Measurements from ENCODE around the gene PER2.

Gene PER2

GRCh38 chr2:238284802-238285515 is 3.5 kb downstream of the PER2 start:
- no peak for DNase-seq (ENCODE audit: extremely low spot score)
- ChIA-PET CTCF (no interaction called here), POLR2A (no interaction called here)
- TF ChIP-seq L3MBTL2 (conservative IDR thresholded peaks at IDR 0.05) (no peak), SUZ12 (IDR thresholded peaks at IDR 0.05) (no peak), ARNT (IDR thresholded peaks at IDR 0.05) (no peak), LEF1 (IDR thresholded peaks at IDR 0.05; ENCODE audit: borderline replicate concordance) (no peak)

DNA sequence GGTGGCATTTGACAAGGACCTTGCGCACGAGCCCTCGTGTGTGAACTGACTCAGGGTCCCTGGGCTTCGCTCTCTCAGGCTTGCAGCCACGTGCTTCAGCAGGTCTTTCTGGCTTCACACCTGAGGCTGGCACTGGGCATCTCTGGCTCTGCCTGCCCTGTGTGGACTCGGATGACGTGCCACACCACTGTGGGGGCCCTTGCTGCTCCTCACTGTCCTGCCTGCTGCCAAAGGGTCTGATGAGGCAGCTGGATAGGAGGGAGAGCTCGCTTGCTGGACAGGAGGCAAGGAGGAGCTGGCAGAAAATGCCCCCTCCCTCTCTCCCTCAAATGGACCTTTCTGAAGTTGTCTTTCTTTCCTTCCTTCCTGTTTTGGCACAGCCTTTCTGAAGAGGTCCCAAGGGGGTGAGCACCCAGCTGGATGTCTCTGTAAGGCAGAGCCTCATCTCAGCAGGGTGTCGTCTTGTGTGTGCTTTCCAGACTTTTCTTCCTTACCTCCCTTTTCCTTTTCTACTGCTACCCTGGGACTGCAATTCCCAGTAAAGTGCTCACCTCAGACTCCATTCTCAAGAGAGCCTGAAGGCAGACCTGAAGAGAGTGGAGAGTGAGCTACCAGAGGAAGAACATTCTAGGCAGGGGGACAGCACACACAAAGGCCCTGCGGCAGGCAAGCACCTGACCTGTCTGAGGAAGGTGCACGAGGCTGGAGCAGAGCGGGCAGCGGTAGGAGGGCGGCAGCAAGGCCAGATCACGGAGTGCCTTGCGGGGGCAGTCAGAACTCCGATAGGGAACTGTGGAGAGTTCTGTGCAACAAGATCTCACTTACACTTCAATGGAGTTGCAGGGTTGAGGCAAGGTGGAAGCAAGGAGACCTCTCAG is 5.3 kb downstream of the PER2 start:
- POLR2A ChIA-PET: no interaction called here
- TF ChIP-seq ELF4 (IDR thresholded peaks at IDR 0.05) (no peak), SP1 (IDR thresholded peaks at IDR 0.05) (no peak), CTBP1 (IDR thresholded peaks at IDR 0.05; ENCODE audit: borderline replicate concordance) (no peak), BHLHE40 (IDR thresholded peaks at IDR 0.05; ENCODE audit: borderline replicate concordance) (no peak)
- TF ChIP-seq, protein P1, sequence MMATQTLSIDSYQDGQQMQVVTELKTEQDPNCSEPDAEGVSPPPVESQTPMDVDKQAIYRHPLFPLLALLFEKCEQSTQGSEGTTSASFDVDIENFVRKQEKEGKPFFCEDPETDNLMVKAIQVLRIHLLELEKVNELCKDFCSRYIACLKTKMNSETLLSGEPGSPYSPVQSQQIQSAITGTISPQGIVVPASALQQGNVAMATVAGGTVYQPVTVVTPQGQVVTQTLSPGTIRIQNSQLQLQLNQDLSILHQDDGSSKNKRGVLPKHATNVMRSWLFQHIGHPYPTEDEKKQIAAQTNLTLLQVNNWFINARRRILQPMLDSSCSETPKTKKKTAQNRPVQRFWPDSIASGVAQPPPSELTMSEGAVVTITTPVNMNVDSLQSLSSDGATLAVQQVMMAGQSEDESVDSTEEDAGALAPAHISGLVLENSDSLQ (IDR thresholded peaks at IDR 0.05): no peak
- CTCF ChIA-PET: no interaction called here
- DNase-seq (ENCODE audit: extremely low spot score): no peak

DNA sequence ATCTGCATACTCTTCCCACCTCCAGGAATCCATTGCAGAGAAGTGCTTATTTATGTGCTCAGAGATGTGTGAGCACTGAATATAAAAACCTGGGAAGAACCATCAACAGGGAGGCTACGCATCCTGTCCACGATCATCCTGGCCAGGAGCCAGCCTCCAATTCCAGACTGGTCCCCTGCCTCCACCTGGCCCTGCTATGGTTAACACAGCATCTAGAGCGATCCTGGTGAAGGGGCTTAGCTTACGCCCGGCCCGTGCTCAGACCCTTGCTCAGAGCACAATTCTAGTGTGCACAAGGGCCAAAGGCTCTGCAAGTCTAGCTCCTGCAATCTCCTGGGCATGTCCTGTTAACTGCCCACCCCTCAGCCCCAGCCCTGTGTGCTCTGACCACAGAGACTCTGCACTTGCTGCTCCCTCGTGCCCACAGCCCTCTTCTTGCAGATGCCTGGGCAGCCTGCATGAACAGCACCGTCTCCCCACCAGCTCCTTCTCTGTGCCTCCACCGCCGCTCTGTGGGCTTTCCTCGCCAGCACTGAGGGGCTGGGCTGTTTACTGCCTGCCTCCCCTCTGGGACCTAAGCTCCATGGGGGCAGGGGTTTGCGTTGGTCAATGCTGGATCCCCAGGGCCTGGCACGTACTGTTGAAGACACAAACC is 6.5 kb downstream of the PER2 start:
- CTCF ChIA-PET: no interaction called here
- POLR2A ChIA-PET: no interaction called here

DNA sequence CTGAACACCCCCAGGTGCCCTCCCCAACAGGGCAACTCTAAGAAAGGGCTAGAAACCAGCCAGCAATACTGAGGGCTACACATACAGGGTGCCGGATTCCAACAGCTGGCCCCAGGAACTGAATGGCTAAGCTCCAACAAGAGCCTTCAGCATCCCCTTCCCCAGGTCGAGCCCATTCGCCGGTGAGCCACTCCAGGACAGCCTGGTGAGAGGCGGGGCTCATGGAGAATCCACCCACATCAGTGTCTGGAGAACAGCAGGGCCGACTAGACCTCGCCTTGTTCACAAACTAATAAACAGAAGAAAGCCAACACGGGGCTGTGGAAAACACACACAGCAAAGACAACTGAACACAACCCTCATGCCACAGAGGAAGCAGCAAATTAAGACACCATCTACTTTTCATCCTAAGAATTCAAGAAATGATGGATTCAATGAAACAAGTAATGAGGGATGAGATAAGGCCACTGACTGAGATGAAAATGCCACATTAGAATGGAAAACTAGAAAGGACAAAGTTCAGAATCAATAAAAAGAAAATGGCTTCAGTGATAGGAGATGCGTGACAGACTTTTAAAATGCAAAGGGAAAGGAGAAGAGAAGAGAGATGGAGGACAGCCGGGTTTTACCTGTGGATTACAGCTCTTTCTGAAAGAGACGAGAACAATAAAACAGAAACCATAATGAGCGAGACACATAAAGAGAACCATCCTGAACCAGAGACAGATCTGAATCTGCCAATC is 8.2 kb downstream of the PER2 start:
- CTCF ChIA-PET: no interaction called here
- DNase-seq (ENCODE audit: extremely low spot score): no peak
- POLR2A ChIA-PET: no interaction called here
- TF ChIP-seq FOXM1 (IDR thresholded peaks at IDR 0.05; ENCODE audit: borderline replicate concordance) (no peak), SUZ12 (IDR thresholded peaks at IDR 0.05) (no peak), BHLHE40 (IDR thresholded peaks at IDR 0.05; ENCODE audit: borderline replicate concordance) (no peak), NFRKB (IDR thresholded peaks at IDR 0.05) (no peak), LEF1 (IDR thresholded peaks at IDR 0.05; ENCODE audit: borderline replicate concordance) (no peak), ZNF384 (IDR thresholded peaks at IDR 0.05) (no peak), ELF4 (IDR thresholded peaks at IDR 0.05) (no peak), CTBP1 (IDR thresholded peaks at IDR 0.05; ENCODE audit: borderline replicate concordance) (no peak)

More for the DNA sequence above, 6.5 kb downstream of the PER2 start:
- DNase-seq (ENCODE audit: extremely low spot score): no peak
- TF ChIP-seq LEF1 (IDR thresholded peaks at IDR 0.05; ENCODE audit: borderline replicate concordance): no peak
- TF ChIP-seq ELF4 (IDR thresholded peaks at IDR 0.05): no peak
- TF ChIP-seq TARDBP (IDR thresholded peaks at IDR 0.05): no peak
- no peak for TF ChIP-seq FOXK2 (IDR thresholded peaks at IDR 0.05)

GRCh38 chr2:238279324-238279682 is 9.1 kb downstream of the PER2 start:
- DNase-seq (ENCODE audit: extremely low spot score): no peak
- CTCF ChIA-PET: no interaction called here
- POLR2A ChIA-PET: no interaction called here
- TF ChIP-seq NFRKB (IDR thresholded peaks at IDR 0.05) (no peak), ELF4 (IDR thresholded peaks at IDR 0.05) (no peak), HDGF (IDR thresholded peaks at IDR 0.05; ENCODE audit: borderline replicate concordance) (no peak), ARNT (IDR thresholded peaks at IDR 0.05) (no peak), L3MBTL2 (conservative IDR thresholded peaks at IDR 0.05) (no peak), CTBP1 (IDR thresholded peaks at IDR 0.05; ENCODE audit: borderline replicate concordance) (no peak), BHLHE40 (IDR thresholded peaks at IDR 0.05; ENCODE audit: borderline replicate concordance) (no peak), TARDBP (IDR thresholded peaks at IDR 0.05) (no peak), LEF1 (IDR thresholded peaks at IDR 0.05; ENCODE audit: borderline replicate concordance) (no peak), FOXA1 (IDR thresholded peaks at IDR 0.05) (no peak)
- TF ChIP-seq, protein P1 (IDR thresholded peaks at IDR 0.05): no peak

- DNase-seq (ENCODE audit: extremely low spot score): no peak
- TF ChIP-seq, protein P1 (IDR thresholded peaks at IDR 0.05): no peak
- TF ChIP-seq HDGF (IDR thresholded peaks at IDR 0.05; ENCODE audit: borderline replicate concordance) (no peak), FOXK2 (IDR thresholded peaks at IDR 0.05) (no peak), LEF1 (IDR thresholded peaks at IDR 0.05; ENCODE audit: borderline replicate concordance) (no peak), ARNT (IDR thresholded peaks at IDR 0.05) (no peak), TARDBP (IDR thresholded peaks at IDR 0.05) (no peak), NFRKB (IDR thresholded peaks at IDR 0.05) (no peak), ZNF384 (IDR thresholded peaks at IDR 0.05) (no peak), BHLHE40 (IDR thresholded peaks at IDR 0.05; ENCODE audit: borderline replicate concordance) (no peak), L3MBTL2 (conservative IDR thresholded peaks at IDR 0.05) (no peak), FOXM1 (IDR thresholded peaks at IDR 0.05; ENCODE audit: borderline replicate concordance) (no peak), CTBP1 (IDR thresholded peaks at IDR 0.05; ENCODE audit: borderline replicate concordance) (no peak), SUZ12 (IDR thresholded peaks at IDR 0.05) (no peak), ELF4 (IDR thresholded peaks at IDR 0.05) (no peak)
Measured at GRCh38 chr2:238278626-238279323, 9.6 kb downstream of the PER2 start.

More at GRCh38 chr2:238278626-238279323, 9.6 kb downstream of the PER2 start:
- ChIA-PET CTCF (interaction anchor here (0.5 to 1.3 kb wide), 3 partner anchors 14 to 178 kb away, joined by 3 to 5 read pairs (median 4); partner anchors contain the start of gene ESPNL), POLR2A (no interaction called here)

Measured in HEK293T (cell line).